HEK293 (cell line): Measurements from ENCODE around the gene ST6GALNAC6.

ENCODE experiments used
- CTCF ChIA-PET: fragments of 350-600 bp; formaldehyde crosslinking; extraction: SDS; loops from one replicate; lab custom pipeline; 2021; ENCODE audit warnings: antibody characterized with exemption; lab: Yijun Ruan, JAX
- POLR2A ChIA-PET: fragments of 300-600 bp; formaldehyde crosslinking; extraction: SDS; loops from one replicate; lab custom pipeline; 2020; ENCODE audit warnings: antibody characterized with exemption, inconsistent platforms; lab: Yijun Ruan, JAX
- H3K27ac ChIP-seq: fragments of 200-500 bp; sonication (Bioruptor generic); 2 replicates; pipeline ENCODE4 v1.5.1; 2014; ENCODE audit warnings: low read depth, low read length, control low read depth, inconsistent platforms; ENCODE audit errors: extremely low read depth
- H3K36me3 ChIP-seq, 2 experiments: fragments of 200-500 bp in 1 of 2; sonication (Bioruptor generic) in 1 of 2; 1 replicate in 1 of 2; 2 replicates in 1 of 2; pipeline ENCODE4 v1.5.1; 2014 to 2017; ENCODE audit warnings: inconsistent platforms in 2 of 2, low read length in 2 of 2; ENCODE audit not compliant: control insufficient read depth in 2 of 2, insufficient read depth in 1 of 2
- H3K4me1 ChIP-seq: fragments of 200-500 bp; sonication (Bioruptor generic); 2 replicates; pipeline ENCODE4 v1.5.1; 2014; ENCODE audit warnings: mild to moderate bottlenecking, low read length, inconsistent platforms; ENCODE audit not compliant: control insufficient read depth, insufficient read depth
- H3K4me3 ChIP-seq: 2 replicates; pipeline ENCODE4 v1.5.1; 2011; ENCODE audit warnings: low read depth, mild to moderate bottlenecking, control low read depth, low read length, moderate library complexity
- H3K9me3 ChIP-seq: fragments of 200-500 bp; sonication (Bioruptor generic); 2 replicates; pipeline ENCODE4 v1.5.1; 2014; ENCODE audit warnings: low read depth, low read length, inconsistent platforms; ENCODE audit not compliant: control insufficient read depth, insufficient read depth
- GLIS1 ChIP-seq: fragments of 450-650 bp; formaldehyde crosslinking; IDR thresholded peaks from 2 replicates; pipeline ENCODE4 v1.5.1; 2016; ENCODE audit warnings: missing biosample characterization, missing genetic modification characterization
- REST ChIP-seq: fragments of 450-650 bp; formaldehyde crosslinking; IDR thresholded peaks from 2 replicates; pipeline ENCODE4 v1.5.1; 2016; ENCODE audit warnings: missing biosample characterization, missing genetic modification characterization
- ZBTB48 ChIP-seq: fragments of 450-650 bp; formaldehyde crosslinking; IDR thresholded peaks from 2 replicates; pipeline ENCODE4 v1.5.1; 2016; ENCODE audit warnings: missing biosample characterization, missing genetic modification characterization
- ZBTB6 ChIP-seq: fragments of 450-650 bp; formaldehyde crosslinking; IDR thresholded peaks from 2 replicates; pipeline ENCODE4 v1.5.1; 2017; ENCODE audit warnings: missing biosample characterization, missing genetic modification characterization
- ZIC2 ChIP-seq: fragments of 450-650 bp; formaldehyde crosslinking; IDR thresholded peaks from 2 replicates; pipeline ENCODE4 v1.5.1; 2016; ENCODE audit warnings: missing biosample characterization, missing genetic modification characterization
- ZNF132 ChIP-seq: fragments of 450-650 bp; formaldehyde crosslinking; IDR thresholded peaks from 2 replicates; pipeline ENCODE4 v1.5.1; 2017; ENCODE audit warnings: missing biosample characterization, missing genetic modification characterization, borderline replicate concordance
- ZNF335 ChIP-seq: fragments of 450-650 bp; formaldehyde crosslinking; conservative IDR thresholded peaks from 2 replicates; pipeline ENCODE4 v1.5.1; 2016; ENCODE audit warnings: missing biosample characterization, missing genetic modification characterization
- ZNF37A ChIP-seq: fragments of 450-650 bp; IDR thresholded peaks from 2 replicates; pipeline ENCODE4 v1.5.1; 2018; ENCODE audit warnings: missing biosample characterization, missing genetic modification characterization
- ZNF549 ChIP-seq: fragments of 450-650 bp; IDR thresholded peaks from 2 replicates; pipeline ENCODE4 v1.5.1; 2018; ENCODE audit warnings: missing biosample characterization, missing genetic modification characterization, mild to moderate bottlenecking, inconsistent platforms, moderate library complexity
- ZNF600 ChIP-seq: fragments of 450-650 bp; formaldehyde crosslinking; IDR thresholded peaks from 2 replicates; pipeline ENCODE4 v1.5.1; 2016; ENCODE audit warnings: missing biosample characterization, missing genetic modification characterization
- ZNF621 ChIP-seq: fragments of 450-650 bp; formaldehyde crosslinking; IDR thresholded peaks from 2 replicates; pipeline ENCODE4 v1.5.1; 2017; ENCODE audit warnings: missing biosample characterization, missing genetic modification characterization
- TF ChIP-seq, protein P1 (sequence below): fragments of 450-650 bp; formaldehyde crosslinking; IDR thresholded peaks from 2 replicates; pipeline ENCODE4 v1.5.1; 2016; ENCODE audit warnings: missing biosample characterization, missing genetic modification characterization
- TF ChIP-seq, protein P2 (sequence below): fragments of 450-650 bp; formaldehyde crosslinking; IDR thresholded peaks from 2 replicates; pipeline ENCODE4 v1.5.1; 2017; ENCODE audit warnings: missing biosample characterization, missing genetic modification characterization

Gene ST6GALNAC6

DNA sequence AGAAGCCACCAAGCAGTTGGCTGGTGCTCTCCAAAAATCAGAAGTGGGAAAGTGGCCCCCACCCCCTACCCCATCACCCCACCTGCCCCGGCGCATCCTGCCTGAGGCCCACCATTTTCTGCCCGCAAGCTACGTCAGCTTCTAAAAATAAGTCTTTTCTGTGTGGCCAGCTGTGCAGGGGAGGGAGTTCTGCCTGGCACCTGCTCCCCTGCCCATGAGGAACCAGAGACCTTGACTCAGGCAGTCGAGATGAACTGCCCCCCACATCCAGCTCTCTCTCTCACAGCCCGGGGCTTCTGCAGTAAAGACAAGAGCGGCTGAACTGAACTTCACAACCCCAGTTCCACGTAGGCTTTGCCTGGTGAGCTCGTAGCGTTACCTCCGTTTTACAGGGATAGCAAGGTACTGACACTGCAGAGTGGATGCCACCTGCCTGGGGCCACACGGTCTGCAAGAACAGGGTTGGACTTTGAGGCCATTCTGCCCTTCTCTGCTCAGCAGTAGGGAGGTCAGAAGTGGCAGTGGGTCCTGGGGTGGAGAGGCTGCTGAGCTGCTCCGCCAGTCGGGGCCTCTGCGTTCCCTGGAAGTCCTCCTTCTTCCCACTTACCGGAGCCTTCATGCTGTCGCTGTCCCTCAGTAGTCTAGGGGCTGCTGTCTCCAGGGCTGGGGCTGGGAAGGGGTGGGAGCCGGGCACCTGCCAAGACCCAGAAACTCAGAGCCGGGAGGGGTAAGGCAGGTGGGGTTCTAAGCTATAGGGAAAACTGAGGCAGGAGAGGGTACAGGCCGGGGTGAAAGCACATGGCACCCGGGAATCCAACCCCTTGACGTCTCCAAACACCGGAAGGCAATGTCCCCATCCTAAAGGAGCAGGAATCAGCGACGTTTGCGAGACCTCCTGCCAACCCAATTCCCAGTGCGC is 16.7 kb upstream of the ST6GALNAC6 start:
- TF ChIP-seq ZNF621 (tag by site-specific recombination): no peak
- TF ChIP-seq REST (tag by site-specific recombination): 0 out of 2 replicates have a peak, but pooled peaks have one; percentile 15
- 0 out of 2 replicates have a peak, but pooled peaks have one; percentile 29 for TF ChIP-seq ZBTB48 (tag by site-specific recombination)
- TF ChIP-seq, protein P1, sequence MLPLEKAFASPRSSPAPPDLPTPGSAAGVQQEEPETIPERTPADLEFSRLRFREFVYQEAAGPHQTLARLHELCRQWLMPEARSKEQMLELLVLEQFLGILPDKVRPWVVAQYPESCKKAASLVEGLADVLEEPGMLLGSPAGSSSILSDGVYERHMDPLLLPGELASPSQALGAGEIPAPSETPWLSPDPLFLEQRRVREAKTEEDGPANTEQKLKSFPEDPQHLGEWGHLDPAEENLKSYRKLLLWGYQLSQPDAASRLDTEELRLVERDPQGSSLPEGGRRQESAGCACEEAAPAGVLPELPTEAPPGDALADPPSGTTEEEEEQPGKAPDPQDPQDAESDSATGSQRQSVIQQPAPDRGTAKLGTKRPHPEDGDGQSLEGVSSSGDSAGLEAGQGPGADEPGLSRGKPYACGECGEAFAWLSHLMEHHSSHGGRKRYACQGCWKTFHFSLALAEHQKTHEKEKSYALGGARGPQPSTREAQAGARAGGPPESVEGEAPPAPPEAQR (tag by site-specific recombination): no peak
- 0 out of 2 replicates have a peak, but pooled peaks have one; percentile 42 for TF ChIP-seq ZNF600 (tag by site-specific recombination)
- no peak for TF ChIP-seq ZBTB6 (tag by site-specific recombination)
- Histone ChIP-seq H3K9me3 (no peaks in the 10 kb centered on the region), H3K27ac (no peak overlapping the region), H3K36me3 (peaks cover 0 to 21% of the 10 kb centered on the region in 2 experiments; a peak in 2 of 3 replicates), H3K4me3 (peak overlapping the region; percentile 43), H3K4me1 (peaks cover 3% of the 10 kb centered on the region; the same call in 1 of the 2 replicates)
- ChIA-PET CTCF (interaction anchor here (0.7 to 8.1 kb wide), 5 partner anchors 46 to 326 kb away, joined by 3 to 46 read pairs (median 4); partner anchors contain the start of gene TOR2A), POLR2A (interaction anchor here (0.5 to 1.8 kb wide), 10 partner anchors 9 to 1416 kb away, joined by 3 to 9 read pairs (median 4); partner anchors contain the start of genes PIP5KL1 and ST6GALNAC6)

GRCh38 chr9:127915325-127915752 is 15.9 kb upstream of the ST6GALNAC6 start:
- ChIA-PET POLR2A (no interaction called here), CTCF (interaction anchor here (0.9 to 8.1 kb wide), 2 partner anchors 46 to 180 kb away, joined by 4 to 46 read pairs; partner anchors contain the start of gene TOR2A)
- TF ChIP-seq ZNF37A (tag by site-specific recombination): no peak
- TF ChIP-seq ZIC2: no peak
- TF ChIP-seq ZNF132 (tag by site-specific recombination): no peak
- TF ChIP-seq ZNF335: 0 out of 2 replicates have a peak, but pooled peaks have one; percentile 22
- peak; percentile 57 for TF ChIP-seq GLIS1 (tag by site-specific recombination)
- TF ChIP-seq, protein P2, sequence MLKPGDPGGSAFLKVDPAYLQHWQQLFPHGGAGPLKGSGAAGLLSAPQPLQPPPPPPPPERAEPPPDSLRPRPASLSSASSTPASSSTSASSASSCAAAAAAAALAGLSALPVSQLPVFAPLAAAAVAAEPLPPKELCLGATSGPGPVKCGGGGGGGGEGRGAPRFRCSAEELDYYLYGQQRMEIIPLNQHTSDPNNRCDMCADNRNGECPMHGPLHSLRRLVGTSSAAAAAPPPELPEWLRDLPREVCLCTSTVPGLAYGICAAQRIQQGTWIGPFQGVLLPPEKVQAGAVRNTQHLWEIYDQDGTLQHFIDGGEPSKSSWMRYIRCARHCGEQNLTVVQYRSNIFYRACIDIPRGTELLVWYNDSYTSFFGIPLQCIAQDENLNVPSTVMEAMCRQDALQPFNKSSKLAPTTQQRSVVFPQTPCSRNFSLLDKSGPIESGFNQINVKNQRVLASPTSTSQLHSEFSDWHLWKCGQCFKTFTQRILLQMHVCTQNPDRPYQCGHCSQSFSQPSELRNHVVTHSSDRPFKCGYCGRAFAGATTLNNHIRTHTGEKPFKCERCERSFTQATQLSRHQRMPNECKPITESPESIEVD (tag by site-specific recombination): no peak
- TF ChIP-seq ZNF549 (tag by site-specific recombination): no peak
- Histone ChIP-seq H3K27ac (no peak overlapping the region), H3K9me3 (no peaks in the 10 kb centered on the region), H3K36me3 (peaks cover 0 to 26% of the 10 kb centered on the region in 2 experiments; a peak in 2 of 3 replicates), H3K4me3 (no peak overlapping the region), H3K4me1 (peaks cover 3% of the 10 kb centered on the region; the same call in 1 of the 2 replicates)
